Left ventricle myocardium inferior (tissue), 1 donor: ENCODE measurements around the gene SEC23B. TPM values are rescaled to one million over a fixed set of nuclear protein-coding genes. Genes with fewer than 3 reads are reported as not detected.

Experiments used
- DNase-seq: peaks from one replicate; pipeline ENCODE4 v3.0.0-alpha.2; 2020
- H3K27ac ChIP-seq: fragments of 200-600 bp; replicated peaks from 2 replicates; pipeline ENCODE4 v1.8.0; 2021
- H3K27me3 ChIP-seq: fragments of 200-600 bp; 2 replicates; pipeline ENCODE4 v1.8.0; 2021; ENCODE audit warnings: low read depth
- H3K36me3 ChIP-seq: fragments of 200-600 bp; 2 replicates; pipeline ENCODE4 v1.8.0; 2021
- H3K4me1 ChIP-seq: fragments of 200-600 bp; 2 replicates; pipeline ENCODE4 v1.8.0; 2021
- H3K4me3 ChIP-seq: fragments of 200-600 bp; 2 replicates; pipeline ENCODE4 v1.8.0; 2021; ENCODE audit warnings: mild to moderate bottlenecking, moderate library complexity
- H3K9me3 ChIP-seq: fragments of 200-600 bp; replicated peaks from 2 replicates; pipeline ENCODE4 v1.8.0; 2021
- CTCF ChIP-seq: fragments of 200-600 bp; IDR thresholded peaks from 2 replicates; pipeline ENCODE4 v1.8.0; 2021; ENCODE audit warnings: antibody characterized with exemption, mild to moderate bottlenecking, borderline replicate concordance
- intact Hi-C: fragments of 100-400 bp; cut with micrococcal nuclease; formaldehyde crosslinking; loops from one replicate; pipeline ENCODE4 v1.11.0; 2022
- total RNA-seq: library from RNA; stranded (reverse); fragmentation: NEBNext Ultra II Directional; extraction: Animal tissue kit (Norgen Biotek cat#: 25700); gene quantifications from one replicate; pipeline ENCODE4 v1.2.1, GENCODE V29; 2021
- donor health status: DM: no; HTN: yes; CAD: no; lungs with severe emphysema.

The SEC23B gene
- total RNA-seq, 1 donor from 2014 or later: 9.7 TPM

GRCh38 chr20:18527836-18528235 is 20.1 kb downstream of the SEC23B start:
- Histone ChIP-seq H3K4me3 (no peak overlapping the region), H3K9me3 (no peaks in the 10 kb centered on the region), H3K36me3 (peaks cover 88% of the 10 kb centered on the region), H3K27me3 (no peaks in the 10 kb centered on the region), H3K27ac (no peak overlapping the region), H3K4me1 (no peaks in the 10 kb centered on the region)
- intact Hi-C loops: no loop called here
- no peak for DNase-seq
- TF ChIP-seq CTCF: no peak

- no peaks in the 10 kb centered on the region for H3K9me3 ChIP-seq
- no peaks in the 10 kb centered on the region for H3K27me3 ChIP-seq
- no peaks in the 10 kb centered on the region for H3K4me1 ChIP-seq
- H3K4me3 ChIP-seq: no peak overlapping the region
- TF ChIP-seq CTCF: no peak
- H3K36me3 ChIP-seq: peaks cover 100% of the 10 kb centered on the region
- H3K27ac ChIP-seq: no peak overlapping the region
- DNase-seq: no peak
- intact Hi-C loops: no loop called here
Observed at GRCh38 chr20:18529041-18529440, 21.3 kb downstream of the SEC23B start.

GRCh38 chr20:18532626-18533025 is 24.9 kb downstream of the SEC23B start:
- intact Hi-C loops: no loop called here
- H3K27ac ChIP-seq: no peak overlapping the region
- H3K36me3 ChIP-seq: peaks cover 93% of the 10 kb centered on the region
- no peaks in the 10 kb centered on the region for H3K27me3 ChIP-seq
- DNase-seq: no peak
- no peaks in the 10 kb centered on the region for H3K9me3 ChIP-seq
- H3K4me3 ChIP-seq: no peak overlapping the region
- TF ChIP-seq CTCF: no peak
- H3K4me1 ChIP-seq: no peaks in the 10 kb centered on the region

GRCh38 chr20:18533491-18533890 is 25.8 kb downstream of the SEC23B start:
- H3K27me3 ChIP-seq: no peaks in the 10 kb centered on the region
- intact Hi-C loops: no loop called here
- H3K4me1 ChIP-seq: no peaks in the 10 kb centered on the region
- no peak overlapping the region for H3K4me3 ChIP-seq
- no peak overlapping the region for H3K27ac ChIP-seq
- TF ChIP-seq CTCF: no peak
- H3K36me3 ChIP-seq: peaks cover 92% of the 10 kb centered on the region
- DNase-seq: no peak
- H3K9me3 ChIP-seq: no peaks in the 10 kb centered on the region

- Histone ChIP-seq H3K36me3 (peaks cover 89% of the 10 kb centered on the region), H3K9me3 (no peaks in the 10 kb centered on the region), H3K27me3 (no peaks in the 10 kb centered on the region), H3K27ac (no peak overlapping the region), H3K4me1 (no peaks in the 10 kb centered on the region), H3K4me3 (no peak overlapping the region)
- no peak for TF ChIP-seq CTCF
- DNase-seq: no peak
- intact Hi-C loops: no loop called here
Observed at GRCh38 chr20:18533978-18534644, 26.4 kb downstream of the SEC23B start.
